CD4-positive, alpha-beta T cell (primary cell): ENCODE measurements around the gene SLC52A1. TPM values are rescaled to one million over a fixed set of nuclear protein-coding genes. Genes with fewer than 3 reads are reported as not detected.

Experiments
- ATAC-seq: fragments of 200-7000 bp; cut with Tn5 transposase; one replicate; pipeline ENCODE4 v1.10.0; 2022; ENCODE audit warnings: mild to moderate bottlenecking; ENCODE audit not compliant: poor library complexity
- CTCF ChIA-PET: fragments of 350-600 bp; sonication (Branson Sonifier 250); formaldehyde crosslinking; loops from one replicate; lab custom pipeline; 2021; ENCODE audit warnings: antibody characterized with exemption, inconsistent platforms; lab: Charles Lee
- POLR2A ChIA-PET: fragments of 350-600 bp; sonication (Branson Sonifier 250); formaldehyde crosslinking; loops from one replicate; lab custom pipeline; 2021; ENCODE audit warnings: antibody characterized with exemption, inconsistent platforms; lab: Charles Lee
- DNase-seq, 14 experiments: peaks; one replicate each; pipeline ENCODE4 v3.0.0-alpha.2; 2013 to 2020; ENCODE audit warnings: mixed read lengths in 2 of 14
- H3K27ac ChIP-seq, 2 donors: one replicate each; pipeline versions ENCODE4 v1.5.1 to v1.7.0; 2013; ENCODE audit warnings: low read length in 2 of 2, low read depth in 1 of 2, mild to moderate bottlenecking in 1 of 2
- H3K27me3 ChIP-seq, 2 experiments: 1 replicate in 1 of 2; 2 replicates in 1 of 2; pipeline versions ENCODE4 v1.6.1 to v1.7.0; 2013; ENCODE audit warnings: low read length in 2 of 2, control low read depth in 1 of 2, mild to moderate bottlenecking in 1 of 2, moderate library complexity in 1 of 2; ENCODE audit not compliant: insufficient read depth in 2 of 2, control insufficient read depth in 1 of 2
- H3K36me3 ChIP-seq: one replicate; pipeline ENCODE4 v1.6.1; 2013; ENCODE audit warnings: low read length, control low read depth; ENCODE audit not compliant: insufficient read depth
- H3K4me1 ChIP-seq: one replicate; pipeline ENCODE4 v1.6.1; 2013; ENCODE audit warnings: low read length, control low read depth; ENCODE audit not compliant: insufficient read depth
- H3K4me3 ChIP-seq: one replicate; pipeline ENCODE4 v1.5.1; 2013; ENCODE audit warnings: mild to moderate bottlenecking, low read length, moderate library complexity
- H3K9me3 ChIP-seq, 2 experiments: 1 replicate in 1 of 2; 2 replicates in 1 of 2; pipeline versions ENCODE4 v1.6.1 to v1.7.0; 2013; ENCODE audit warnings: low read length in 2 of 2, mild to moderate bottlenecking in 2 of 2, control low read depth in 1 of 2, moderate library complexity in 1 of 2; ENCODE audit not compliant: control insufficient read depth in 1 of 2, insufficient read depth in 1 of 2
- H3K27ac Mint-ChIP-seq: one replicate; pipeline ENCODE4 v1.8.0; 2020; ENCODE audit warnings: mixed read lengths
- H3K27me3 Mint-ChIP-seq: one replicate; pipeline ENCODE4 v1.8.0; 2021; ENCODE audit warnings: mixed read lengths
- H3K36me3 Mint-ChIP-seq: one replicate; pipeline ENCODE4 v1.8.0; 2021; ENCODE audit warnings: low read depth, mixed read lengths
- H3K4me1 Mint-ChIP-seq: one replicate; pipeline ENCODE4 v1.8.0; 2021; ENCODE audit warnings: low read depth, mixed read lengths
- H3K4me3 Mint-ChIP-seq: one replicate; pipeline ENCODE4 v1.8.0; 2020; ENCODE audit warnings: mild to moderate bottlenecking, mixed read lengths
- H3K9me3 Mint-ChIP-seq: one replicate; pipeline ENCODE4 v1.8.0; 2020; ENCODE audit warnings: mixed read lengths
- intact Hi-C, 2 experiments: fragments of 100-400 bp; cut with DNase I in 1 of 2; cut with micrococcal nuclease in 1 of 2; formaldehyde crosslinking; loops; one replicate each; pipeline versions ENCODE4 v1.15.1 to v1.9.0; 2023 to 2025; cut with DNase I, micrococcal nuclease
- total RNA-seq, 174 experiments: library from RNA in 2 of 174; stranded (reverse) in 2 of 174; gene quantifications; one replicate each; pipeline ENCODE4 v1.2.3 and lab custom pipeline; 2021 to 2026
- TF ChIP-seq, protein P1 (sequence below): fragments of 200-600 bp; IDR thresholded peaks from one replicate; pipeline ENCODE4 v1.8.0; 2022; ENCODE audit warnings: antibody characterized with exemption, mild to moderate bottlenecking

The SLC52A1 gene
- total RNA-seq, 2 experiments from 2014 or later = 0.17 TPM; not detected in 1

DNA sequence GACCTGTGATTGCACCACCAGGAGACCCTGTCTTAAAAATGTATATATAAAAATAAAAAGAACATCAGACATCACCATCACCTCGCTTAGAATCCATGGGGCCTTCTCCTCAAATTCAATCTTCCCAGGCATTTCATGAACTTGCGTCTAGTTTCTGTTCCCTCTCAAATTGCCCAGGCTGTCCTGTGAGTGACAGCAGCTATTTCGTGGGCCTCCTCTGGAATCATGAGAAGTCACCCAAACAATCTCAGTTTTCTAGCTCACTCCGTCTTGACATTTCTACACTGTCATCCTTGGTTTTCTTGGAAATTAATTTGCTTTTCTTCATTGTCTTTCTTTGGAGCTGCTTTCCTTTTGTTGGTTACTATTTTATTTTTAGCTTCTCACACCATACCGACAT lies 7.3 kb downstream of the SLC52A1 start:
- H3K36me3 Mint-ChIP-seq = peaks cover 14% of the 10 kb centered on the region

DNA sequence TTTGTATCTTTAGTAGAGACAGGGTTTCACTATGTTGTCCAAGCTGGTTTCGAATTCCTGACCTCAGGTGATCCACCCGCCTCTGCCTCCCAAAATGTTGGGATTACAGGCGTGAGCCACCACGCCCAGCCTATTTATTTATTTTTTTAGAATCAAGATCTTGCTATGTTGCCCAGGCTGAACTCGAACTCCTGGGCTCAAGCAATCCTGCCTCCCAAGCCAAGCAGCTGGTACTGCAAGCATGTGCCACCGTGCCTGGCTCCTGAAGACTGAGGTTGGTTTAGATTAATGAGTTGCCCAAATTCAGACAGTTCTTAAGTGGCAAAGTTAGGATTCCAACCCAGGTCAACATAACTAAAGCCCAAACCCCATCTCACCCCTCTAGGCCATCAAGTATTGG lies 7.9 kb downstream of the SLC52A1 start:
- no peak for ATAC-seq

More for the DNA sequence above, 7.3 kb downstream of the SLC52A1 start:
- Histone ChIP-seq H3K4me3 (no peak overlapping the region), H3K9me3 (no peaks in the 10 kb centered on the region), H3K27ac (no peak overlapping the region), H3K4me1 (peaks cover 23% of the 10 kb centered on the region), H3K36me3 (peaks cover 6% of the 10 kb centered on the region), H3K27me3 (no peaks in the 10 kb centered on the region)
- TF ChIP-seq, protein P1, sequence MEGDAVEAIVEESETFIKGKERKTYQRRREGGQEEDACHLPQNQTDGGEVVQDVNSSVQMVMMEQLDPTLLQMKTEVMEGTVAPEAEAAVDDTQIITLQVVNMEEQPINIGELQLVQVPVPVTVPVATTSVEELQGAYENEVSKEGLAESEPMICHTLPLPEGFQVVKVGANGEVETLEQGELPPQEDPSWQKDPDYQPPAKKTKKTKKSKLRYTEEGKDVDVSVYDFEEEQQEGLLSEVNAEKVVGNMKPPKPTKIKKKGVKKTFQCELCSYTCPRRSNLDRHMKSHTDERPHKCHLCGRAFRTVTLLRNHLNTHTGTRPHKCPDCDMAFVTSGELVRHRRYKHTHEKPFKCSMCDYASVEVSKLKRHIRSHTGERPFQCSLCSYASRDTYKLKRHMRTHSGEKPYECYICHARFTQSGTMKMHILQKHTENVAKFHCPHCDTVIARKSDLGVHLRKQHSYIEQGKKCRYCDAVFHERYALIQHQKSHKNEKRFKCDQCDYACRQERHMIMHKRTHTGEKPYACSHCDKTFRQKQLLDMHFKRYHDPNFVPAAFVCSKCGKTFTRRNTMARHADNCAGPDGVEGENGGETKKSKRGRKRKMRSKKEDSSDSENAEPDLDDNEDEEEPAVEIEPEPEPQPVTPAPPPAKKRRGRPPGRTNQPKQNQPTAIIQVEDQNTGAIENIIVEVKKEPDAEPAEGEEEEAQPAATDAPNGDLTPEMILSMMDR = no peak
- ATAC-seq = no peak
- ChIA-PET POLR2A (no interaction called here), CTCF (interaction anchor here (3.6 kb wide), 1 partner anchor 34 kb away, joined by 15 read pairs; no protein-coding TSS in a partner anchor)
- no peak for DNase-seq
- Mint-ChIP-seq H3K27ac (peak overlapping the region; percentile 11), H3K9me3 (no peaks in the 10 kb centered on the region), H3K4me3 (no peak overlapping the region), H3K27me3 (no peaks in the 10 kb centered on the region), H3K4me1 (peaks cover 24% of the 10 kb centered on the region)
- intact Hi-C loops = no loop called here

DNA sequence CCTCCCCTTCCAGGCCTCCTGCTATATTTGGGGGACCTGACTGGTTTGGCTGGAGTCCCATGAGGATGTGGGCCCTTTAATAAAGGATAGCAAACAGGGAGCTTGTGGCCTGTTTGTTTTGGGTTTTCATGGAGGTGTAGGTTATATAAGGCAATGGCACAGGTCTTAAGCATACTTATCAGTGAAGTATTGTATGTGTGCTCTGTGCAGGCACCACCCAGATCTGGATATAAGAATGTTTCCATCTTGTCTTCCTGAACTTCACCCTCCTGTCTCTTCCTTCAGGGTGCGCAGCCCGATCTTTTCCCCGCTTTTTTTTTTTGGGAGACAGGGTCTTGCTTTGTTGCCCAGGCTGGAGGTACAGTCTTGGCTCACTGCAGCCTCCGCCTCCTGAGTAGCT lies 10.6 kb downstream of the SLC52A1 start:
- no peak overlapping the region for H3K27ac ChIP-seq
- H3K27me3 Mint-ChIP-seq = no peaks in the 10 kb centered on the region
- H3K4me3 ChIP-seq = no peak overlapping the region
- H3K27me3 ChIP-seq = no peaks in the 10 kb centered on the region
- peaks cover 42% of the 10 kb centered on the region for H3K36me3 Mint-ChIP-seq
- no peak overlapping the region for H3K27ac Mint-ChIP-seq
- H3K9me3 ChIP-seq = no peaks in the 10 kb centered on the region
- no peak overlapping the region for H3K4me3 Mint-ChIP-seq
- CTCF ChIA-PET = no interaction called here
- H3K4me1 ChIP-seq = no peaks in the 10 kb centered on the region
- POLR2A ChIA-PET = no interaction called here
- ATAC-seq (no peak), DNase-seq (no peak)
- TF ChIP-seq, protein P1 = no peak
- peaks cover 20% of the 10 kb centered on the region for H3K36me3 ChIP-seq
- no peaks in the 10 kb centered on the region for H3K4me1 Mint-ChIP-seq
- intact Hi-C loops = no loop called here
- no peaks in the 10 kb centered on the region for H3K9me3 Mint-ChIP-seq

More for the DNA sequence above, 7.9 kb downstream of the SLC52A1 start:
- no peak for DNase-seq
- Mint-ChIP-seq H3K9me3 (no peaks in the 10 kb centered on the region), H3K4me1 (peaks cover 23% of the 10 kb centered on the region), H3K36me3 (peaks cover 19% of the 10 kb centered on the region), H3K4me3 (no peak overlapping the region), H3K27ac (no peak overlapping the region), H3K27me3 (no peaks in the 10 kb centered on the region)
- H3K4me1 ChIP-seq = peaks cover 19% of the 10 kb centered on the region
- H3K27me3 ChIP-seq = no peaks in the 10 kb centered on the region
- H3K4me3 ChIP-seq = no peak overlapping the region
- peaks cover 6% of the 10 kb centered on the region for H3K36me3 ChIP-seq
- ChIA-PET CTCF (interaction anchor here (3.6 kb wide), 1 partner anchor 34 kb away, joined by 15 read pairs; no protein-coding TSS in a partner anchor), POLR2A (no interaction called here)
- TF ChIP-seq, protein P1 = no peak
- no peak overlapping the region for H3K27ac ChIP-seq
- H3K9me3 ChIP-seq = no peaks in the 10 kb centered on the region
- intact Hi-C loops = no loop called here
